Tibial nerve (tissue), 4 donors: ENCODE measurements around the gene FCN3.

Experiments used
- CTCF ChIP-seq, 5 experiments: fragments of 200-600 bp in 3 of 5; fragments of 450-650 bp in 2 of 5; sonication (generic) in 3 of 5; IDR thresholded peaks; one replicate each; pipeline ENCODE4 v1.5.1; 2016 to 2019; ENCODE audit warnings: antibody characterized with exemption in 5 of 5, mild to moderate bottlenecking in 3 of 5, moderate library complexity in 2 of 5
- EP300 ChIP-seq, 2 donors: sonication (generic); formaldehyde crosslinking; IDR thresholded peaks; one replicate each; pipeline ENCODE4 v1.6.1; 2017; ENCODE audit warnings: antibody characterized with exemption in 2 of 2, mild to moderate bottlenecking in 1 of 2

GRCh38 chr1:27409669-27410068, 35.0 kb upstream of the FCN3 start:
- TF ChIP-seq EP300 (IDR thresholded peaks at IDR 0.05) (no peak), CTCF (IDR thresholded peaks at IDR 0.05) (no peak)
